Measurements from ENCODE around the gene EGFLAM.

Gene EGFLAM

GRCh38 chr5:38423276-38424147 is 165.2 kb downstream of the EGFLAM start:
- DNase-seq = no peak

- no peak for DNase-seq
These were observed 166.0 kb downstream of the EGFLAM start for GRCh38 chr5:38424148-38425060.

GRCh38 chr5:38426490-38426889 is 168.1 kb downstream of the EGFLAM start:
- DNase-seq = no peak

- no peak for DNase-seq
These were observed 168.9 kb downstream of the EGFLAM start for GRCh38 chr5:38426986-38427950.

- DNase-seq = no peak
These were observed 173.0 kb downstream of the EGFLAM start for GRCh38 chr5:38431242-38431853.

GRCh38 chr5:38433160-38433861 is 175.0 kb downstream of the EGFLAM start:
- DNase-seq = no peak

- no peak for DNase-seq
These were observed 176.8 kb downstream of the EGFLAM start for GRCh38 chr5:38434966-38435705.

GRCh38 chr5:38438757-38439156 is 180.4 kb downstream of the EGFLAM start:
- no peak for DNase-seq

GRCh38 chr5:38441453-38442246 is 183.3 kb downstream of the EGFLAM start:
- peak; percentile 80 to 83 for DNase-seq

- DNase-seq = no peak
These were observed 183.9 kb downstream of the EGFLAM start for GRCh38 chr5:38442247-38442573.

GRCh38 chr5:38443390-38443789 is 185.0 kb downstream of the EGFLAM start:
- DNase-seq = no peak

- DNase-seq = no peak
These were observed 187.1 kb downstream of the EGFLAM start for GRCh38 chr5:38445374-38446028.

GRCh38 chr5:38446029-38446522 is 187.7 kb downstream of the EGFLAM start:
- no peak for DNase-seq

- no peak for DNase-seq
These were observed 188.7 kb downstream of the EGFLAM start for GRCh38 chr5:38447056-38447455.

- DNase-seq = no peak
These were observed 189.4 kb downstream of the EGFLAM start for GRCh38 chr5:38447786-38448185.

GRCh38 chr5:38448568-38449350 is 190.4 kb downstream of the EGFLAM start:
- no peak for DNase-seq

GRCh38 chr5:38450627-38451026 is 192.3 kb downstream of the EGFLAM start:
- DNase-seq = no peak

- DNase-seq = no peak
These were observed 192.8 kb downstream of the EGFLAM start for GRCh38 chr5:38451074-38451725.
